ENCODE results near the gene RARA.
A peak's percentile ranks its signal among the peaks of the same experiment; 100 is the strongest.

Gene RARA

DNA sequence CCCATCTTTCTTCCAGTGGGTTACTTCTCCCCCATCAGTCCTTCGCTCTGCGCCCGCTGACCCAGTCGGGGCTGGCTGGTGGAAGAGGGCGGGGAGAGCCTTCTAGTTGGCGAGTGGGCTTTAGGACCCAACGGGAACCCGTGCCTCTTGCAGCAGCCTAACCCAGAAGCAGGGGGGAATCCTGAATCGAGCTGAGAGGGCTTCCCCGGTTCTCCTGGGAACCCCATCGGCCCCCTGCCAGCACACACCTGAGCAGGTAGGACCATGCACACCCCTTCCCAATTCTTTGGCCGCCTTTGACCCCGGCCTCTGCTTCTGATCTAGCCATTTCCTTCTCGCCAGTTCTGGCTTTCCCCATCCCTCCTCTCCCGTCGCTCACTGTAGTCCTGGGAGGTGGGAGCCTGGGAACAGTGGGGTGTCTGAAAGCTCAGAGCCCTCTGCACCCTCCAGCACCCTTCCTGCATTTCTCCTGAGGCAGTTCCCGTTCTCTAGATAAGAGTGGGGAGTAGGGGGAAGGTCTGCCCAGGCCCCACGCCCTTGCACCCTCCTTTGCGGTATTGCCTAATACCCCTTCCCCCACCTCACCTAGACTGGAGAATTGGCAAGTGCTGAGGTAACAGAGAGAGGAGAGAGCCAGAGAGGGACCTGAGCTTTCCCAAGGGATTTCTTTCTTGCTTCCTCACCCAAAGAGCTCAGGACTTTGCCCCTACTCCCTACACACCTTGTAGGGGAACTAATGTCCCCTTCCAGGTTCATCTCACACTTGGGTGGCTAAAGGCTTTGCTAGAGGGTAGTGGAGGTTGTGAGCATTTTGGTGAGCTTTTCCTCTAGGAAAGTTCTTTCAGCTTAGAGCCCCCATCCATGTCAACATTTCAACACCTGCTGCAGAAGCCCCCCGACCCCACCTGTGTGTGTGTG lies at the start of gene RARA:
TSS of gene RARA (plus strand) at position 150 of the 918 bp plus-strand sequence. CDS start 22,039 bp downstream, outside the sequence.
- no peak for DNase-seq (ENCODE audit: low read depth in 2 of 2)

DNA sequence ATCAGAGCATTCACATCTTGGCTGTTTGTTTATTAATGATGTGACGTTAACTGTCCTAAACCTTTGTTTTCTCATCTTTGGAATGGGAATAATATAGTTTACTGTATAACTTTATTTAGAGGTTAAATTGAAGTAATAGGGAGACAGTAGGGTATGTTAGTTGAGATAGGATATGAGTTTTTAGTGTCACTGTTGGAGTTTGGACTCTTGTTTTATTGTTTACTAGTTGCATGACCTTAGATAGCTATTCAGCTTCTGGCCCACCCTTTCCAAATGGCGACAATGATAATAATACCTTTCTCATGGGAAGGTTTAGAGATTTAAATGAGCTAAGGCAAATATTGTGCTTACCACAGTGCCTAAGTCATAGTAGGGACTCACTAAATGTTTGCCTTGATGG lies 49.5 kb upstream of the RARA start:
- DNase-seq (ENCODE audit: low read depth in 2 of 2), result no peak

DNA sequence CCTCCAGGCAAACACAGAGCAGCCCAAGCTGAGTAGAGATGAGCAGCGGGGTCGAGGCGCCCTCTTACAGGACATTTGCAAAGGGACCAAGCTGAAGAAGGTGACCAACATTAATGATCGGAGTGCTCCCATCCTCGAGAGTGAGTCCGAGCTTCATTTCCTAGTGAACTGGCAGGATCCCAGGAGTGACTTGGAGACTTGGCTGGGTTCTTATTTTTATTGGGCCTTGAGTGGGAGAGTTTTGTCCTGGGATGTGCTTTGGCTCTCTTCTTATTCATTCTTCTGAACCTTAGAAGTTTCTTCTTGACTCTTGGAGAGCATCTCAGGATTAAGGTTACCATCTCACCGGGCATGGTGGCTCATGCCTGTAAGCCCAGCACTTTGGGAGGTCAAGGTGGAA lies 48.5 kb upstream of the RARA start:
- DNase-seq (ENCODE audit: low read depth in 2 of 2), result no peak

DNA sequence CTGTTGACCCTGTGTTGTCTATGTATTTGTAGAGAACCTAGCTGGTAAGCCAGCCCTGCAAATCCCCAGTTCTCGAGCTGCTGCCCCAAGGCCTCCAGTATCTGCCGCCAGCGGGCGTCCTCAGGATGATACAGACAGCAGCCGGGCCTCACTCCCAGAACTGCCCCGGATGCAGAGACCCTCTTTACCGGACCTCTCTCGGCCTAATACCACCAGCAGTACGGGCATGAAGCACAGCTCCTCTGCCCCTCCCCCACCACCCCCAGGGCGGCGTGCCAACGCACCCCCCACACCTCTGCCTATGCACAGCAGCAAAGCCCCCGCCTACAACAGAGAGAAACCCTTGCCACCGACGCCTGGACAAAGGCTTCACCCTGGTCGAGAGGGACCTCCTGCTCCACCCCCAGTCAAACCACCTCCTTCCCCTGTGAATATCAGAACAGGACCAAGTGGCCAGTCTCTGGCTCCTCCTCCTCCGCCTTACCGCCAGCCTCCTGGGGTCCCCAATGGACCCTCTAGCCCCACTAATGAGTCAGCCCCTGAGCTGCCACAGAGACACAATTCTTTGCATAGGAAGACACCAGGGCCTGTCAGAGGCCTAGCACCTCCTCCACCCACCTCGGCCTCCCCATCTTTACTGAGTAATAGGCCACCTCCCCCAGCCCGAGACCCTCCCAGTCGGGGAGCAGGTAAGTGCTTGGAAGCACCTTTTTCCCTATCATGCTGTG lies 44.4 kb upstream of the RARA start:
- DNase-seq (ENCODE audit: low read depth in 2 of 2), result no peak

DNA sequence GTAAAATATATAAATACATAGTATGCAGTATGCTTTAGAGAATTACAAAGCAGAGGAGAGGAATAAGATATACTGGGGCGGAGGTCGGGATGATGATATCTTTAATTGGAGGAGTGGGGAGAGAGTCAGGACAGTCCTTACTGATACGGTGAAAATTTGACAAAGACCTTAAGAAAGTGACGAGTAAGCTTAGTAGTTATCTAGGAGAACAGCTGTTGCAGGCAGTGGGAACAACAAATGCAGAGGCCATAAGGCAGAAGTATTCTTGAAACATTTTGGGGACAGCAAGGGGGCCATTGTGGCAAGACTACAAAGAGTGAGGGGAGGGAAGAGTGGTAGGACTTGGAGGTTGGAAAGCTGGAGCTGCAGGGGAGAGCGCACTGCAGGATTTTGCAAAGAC lies 43.6 kb upstream of the RARA start:
- no peak for DNase-seq (ENCODE audit: low read depth in 2 of 2)

DNA sequence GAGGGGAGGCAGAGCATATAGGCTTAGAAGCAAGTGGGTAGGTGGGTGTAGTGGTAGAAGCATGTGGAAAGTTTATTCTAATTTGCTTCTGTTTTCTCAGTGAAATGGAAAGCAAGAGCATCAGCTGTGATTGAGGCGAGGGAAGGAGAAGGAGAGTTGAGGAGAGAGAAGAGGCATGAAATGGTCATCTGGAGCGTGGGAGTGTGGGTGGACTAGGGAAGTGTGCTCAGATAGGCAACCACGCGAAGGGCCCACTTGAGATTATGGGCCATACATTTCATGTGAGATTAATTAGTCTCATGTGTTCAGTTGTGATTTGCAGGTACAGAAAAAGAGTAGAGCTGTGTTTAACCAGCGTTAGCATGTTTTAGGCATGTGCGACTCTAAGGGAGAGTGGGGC lies 42.1 kb upstream of the RARA start:
- DNase-seq (ENCODE audit: low read depth in 2 of 2), result no peak

DNA sequence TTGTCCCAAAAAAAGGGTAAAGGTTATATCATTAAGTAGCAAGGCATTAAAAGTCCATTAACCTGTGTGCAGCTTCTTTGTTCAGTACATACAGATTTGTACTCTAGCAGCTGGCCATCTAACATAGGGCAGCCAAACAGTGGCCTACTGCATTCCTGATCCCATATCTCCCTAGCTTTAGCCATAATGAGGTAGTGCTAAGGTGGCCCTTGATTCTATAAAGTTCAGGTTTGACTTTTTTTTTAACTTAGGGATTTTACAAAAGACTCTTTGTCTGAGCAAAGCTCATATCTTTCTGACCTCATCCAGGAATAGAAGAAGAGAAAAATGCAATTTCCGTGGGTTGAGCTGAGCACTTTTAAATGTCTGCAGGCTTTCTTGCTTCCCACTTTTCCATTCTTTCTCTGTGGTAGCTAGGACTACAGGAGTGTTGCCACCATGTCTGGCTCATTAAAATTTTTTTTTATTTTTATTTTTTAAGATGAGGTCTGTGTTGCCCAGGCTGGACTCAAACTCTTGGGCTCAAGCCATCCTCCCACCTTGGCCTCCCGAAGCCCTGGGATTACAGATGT lies 40.8 kb upstream of the RARA start:
- DNase-seq (ENCODE audit: low read depth in 2 of 2), result no peak

DNA sequence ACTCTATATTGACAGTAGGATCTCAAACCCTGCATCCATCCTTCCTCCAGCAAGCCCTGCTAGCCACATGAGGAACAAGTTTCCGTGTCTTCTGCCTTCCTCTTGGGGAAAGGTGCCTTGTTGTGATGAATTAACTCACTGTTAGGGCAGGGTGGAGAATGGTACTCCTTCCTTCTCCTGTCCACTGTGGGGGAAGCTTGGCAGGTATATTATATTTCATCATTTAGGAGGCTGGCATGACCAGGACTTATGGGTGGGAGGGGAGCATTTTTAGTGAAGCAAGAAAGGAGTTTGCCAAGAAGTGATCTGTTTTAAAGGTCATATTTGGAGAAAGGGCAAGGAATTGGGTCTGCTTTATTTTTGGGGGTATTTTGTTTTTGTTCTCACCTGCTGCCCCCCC lies 30.6 kb upstream of the RARA start:
- DNase-seq (ENCODE audit: low read depth in 2 of 2), result no peak

DNA sequence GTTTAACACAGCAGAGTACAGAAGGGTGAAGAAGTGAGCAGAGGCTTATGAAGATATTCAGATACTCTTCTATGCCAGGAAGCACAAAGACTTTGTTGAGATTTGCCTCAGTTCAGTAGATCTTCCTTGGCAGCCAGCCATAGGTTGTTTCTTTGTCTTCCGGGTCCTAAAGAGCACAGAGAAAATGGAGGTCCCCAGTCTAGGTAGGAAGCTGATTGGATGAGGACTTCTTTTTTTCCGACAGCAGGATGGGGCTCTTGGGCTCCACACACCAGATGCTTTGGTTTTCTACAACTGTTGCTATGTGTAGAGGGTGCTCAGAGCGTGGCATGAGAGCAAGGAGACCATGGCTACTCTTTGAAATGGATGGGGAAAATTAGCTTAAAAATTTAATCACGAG lies 29.6 kb upstream of the RARA start:
- DNase-seq (ENCODE audit: low read depth in 2 of 2), result no peak

DNA sequence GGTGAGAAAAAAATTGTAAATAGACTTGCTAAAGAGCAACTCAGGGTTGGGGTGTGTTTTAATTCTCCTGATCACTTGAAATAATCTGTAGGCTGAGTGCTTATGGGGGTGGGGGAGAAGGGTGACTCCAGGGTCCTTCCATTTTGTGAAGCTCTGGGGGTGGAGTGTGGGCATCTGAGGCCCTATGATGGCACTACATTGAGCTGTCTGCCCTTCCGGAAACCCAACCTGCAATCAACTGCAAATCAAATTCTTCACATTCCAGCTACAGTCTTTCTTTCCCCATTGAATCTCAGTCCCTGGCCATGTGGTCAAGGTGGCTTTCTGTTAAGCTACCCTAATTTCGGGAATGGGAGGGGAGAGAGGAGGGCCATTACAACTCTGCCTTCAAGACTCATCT lies 27.3 kb upstream of the RARA start:
- no peak for DNase-seq (ENCODE audit: low read depth in 2 of 2)

DNA sequence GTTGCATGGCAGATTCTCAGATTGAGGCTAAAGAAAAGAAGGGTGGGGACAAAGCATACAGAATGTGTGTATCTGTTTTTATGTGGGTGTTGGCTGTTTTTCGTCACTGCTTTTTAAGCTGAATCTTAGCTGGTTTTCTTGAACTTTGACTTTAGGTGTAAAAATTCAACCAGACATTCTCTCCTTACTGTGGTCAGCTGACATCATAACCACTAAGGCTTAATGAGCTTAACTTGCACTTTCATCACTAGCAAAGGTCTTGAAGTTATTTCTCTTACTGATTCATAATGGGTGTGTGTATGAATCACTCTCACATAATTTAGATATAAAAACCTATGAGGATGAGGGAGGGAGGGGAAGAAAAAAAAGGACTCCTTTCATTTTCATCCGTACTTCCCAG lies 25.3 kb upstream of the RARA start:
- DNase-seq (ENCODE audit: low read depth in 2 of 2), result no peak

DNA sequence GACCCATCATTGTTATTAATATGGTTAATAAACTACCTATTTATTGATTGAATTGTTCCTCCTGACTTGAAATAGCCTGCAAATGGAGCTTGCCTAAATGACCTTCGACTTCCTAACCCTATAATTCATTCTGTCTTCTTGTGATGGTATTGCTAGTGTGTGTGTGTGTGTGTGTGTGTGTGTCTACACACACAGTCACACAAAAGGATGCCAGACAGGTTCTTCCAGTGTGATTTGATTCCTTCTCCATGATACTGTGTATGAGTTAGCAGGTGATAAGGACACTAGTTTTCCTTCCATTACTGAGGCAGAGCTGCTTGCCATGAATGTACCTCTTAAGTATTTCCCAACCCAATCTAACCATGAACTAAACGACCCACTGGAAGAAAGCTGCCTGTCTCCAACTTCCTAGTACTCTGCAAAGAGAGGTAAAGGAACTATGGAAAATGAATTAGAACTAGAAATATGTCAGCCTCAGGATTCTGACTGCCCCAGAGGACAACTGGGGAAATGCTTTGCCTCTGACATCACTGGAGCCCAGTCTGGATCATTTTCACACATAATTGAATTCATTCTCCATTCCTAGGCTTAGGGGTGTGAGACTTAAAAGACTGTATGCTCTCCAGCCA lies 24.8 kb upstream of the RARA start:
- DNase-seq (ENCODE audit: low read depth in 2 of 2), result no peak

DNA sequence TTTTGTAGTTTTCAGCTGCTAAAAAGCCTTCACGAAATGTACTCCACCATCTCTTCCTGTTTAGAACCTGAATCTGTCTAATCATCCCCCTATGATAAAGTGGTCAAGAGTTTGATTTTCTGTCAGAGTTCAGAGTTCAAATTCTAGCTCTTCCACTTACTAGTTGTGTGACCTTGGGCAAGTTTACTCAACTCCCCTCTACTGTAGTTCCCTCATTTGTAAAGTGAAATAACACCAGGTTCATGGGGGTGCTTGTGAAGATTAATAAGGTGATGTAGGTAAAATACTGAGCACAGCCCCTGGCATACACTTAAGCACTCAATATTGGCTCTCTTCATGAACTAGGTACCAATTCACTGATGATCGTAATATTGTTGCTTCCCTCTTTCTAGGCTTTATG lies 22.5 kb upstream of the RARA start:
- DNase-seq (ENCODE audit: low read depth in 2 of 2), result no peak

DNA sequence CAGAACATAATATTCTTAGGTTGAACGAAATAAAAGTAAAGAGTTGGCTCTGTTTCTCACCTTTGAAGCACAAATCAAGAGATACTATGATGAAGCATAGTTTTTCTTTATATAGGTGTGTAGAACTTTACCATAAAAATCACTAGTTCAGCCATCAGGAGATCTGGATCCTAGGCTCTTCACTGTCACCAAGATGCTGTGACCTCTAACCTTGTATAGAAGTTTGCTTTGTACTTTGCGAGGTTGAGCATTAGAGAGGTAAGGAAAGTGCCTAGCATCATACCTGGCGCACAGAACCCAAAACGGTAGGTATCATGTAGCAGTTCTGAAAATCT lies 21.9 kb upstream of the RARA start:
- no peak for DNase-seq (ENCODE audit: low read depth in 2 of 2)

DNA sequence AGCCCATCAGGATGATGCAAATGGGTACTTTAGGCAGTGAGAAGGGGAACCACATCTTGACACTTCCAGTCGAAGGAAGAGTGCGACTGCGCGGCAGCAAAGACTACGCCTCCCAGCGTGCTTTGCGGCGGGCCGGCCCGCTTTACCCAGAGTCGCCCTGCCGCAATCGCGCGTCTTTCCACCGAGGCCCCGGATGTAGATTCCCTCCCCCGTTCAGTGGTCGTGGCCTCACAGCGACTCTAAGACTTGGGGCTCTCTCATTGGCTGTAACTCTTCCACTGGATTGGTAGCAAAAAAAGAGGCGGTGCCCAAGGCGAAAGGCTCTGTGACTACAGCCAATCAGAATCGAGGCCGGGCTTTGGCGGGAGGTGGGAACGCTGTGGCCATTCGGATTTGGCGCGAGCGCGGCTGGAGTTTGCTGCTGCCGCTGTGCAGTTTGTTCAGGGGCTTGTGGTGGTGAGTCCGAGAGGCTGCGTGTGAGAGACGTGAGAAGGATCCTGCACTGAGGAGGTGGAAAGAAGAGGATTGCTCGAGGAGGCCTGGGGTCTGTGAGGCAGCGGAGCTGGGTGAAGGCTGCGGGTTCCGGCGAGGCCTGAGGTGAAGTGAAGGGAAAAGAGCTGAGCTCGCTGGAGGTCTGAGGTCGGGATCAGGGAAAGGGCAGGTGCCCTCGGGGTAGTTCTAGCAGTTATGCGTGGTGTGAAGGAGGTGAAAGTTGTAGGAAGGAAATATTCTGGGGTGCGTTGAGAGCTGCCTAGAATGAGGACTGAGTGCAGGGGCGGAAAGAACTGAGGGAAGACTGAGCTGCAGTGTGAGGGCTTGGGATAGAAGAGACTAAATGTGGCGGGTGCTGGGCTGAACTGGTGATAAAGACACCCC lies 21.2 kb upstream of the RARA start, which contains the start of gene CDC6:
TSS of gene CDC6 (plus strand) at position 386 of the 876 bp plus-strand sequence. CDS start 1,542 bp downstream, outside the sequence.
- DNase-seq (ENCODE audit: low read depth in 2 of 2), result peak; percentile 96 to 97

DNA sequence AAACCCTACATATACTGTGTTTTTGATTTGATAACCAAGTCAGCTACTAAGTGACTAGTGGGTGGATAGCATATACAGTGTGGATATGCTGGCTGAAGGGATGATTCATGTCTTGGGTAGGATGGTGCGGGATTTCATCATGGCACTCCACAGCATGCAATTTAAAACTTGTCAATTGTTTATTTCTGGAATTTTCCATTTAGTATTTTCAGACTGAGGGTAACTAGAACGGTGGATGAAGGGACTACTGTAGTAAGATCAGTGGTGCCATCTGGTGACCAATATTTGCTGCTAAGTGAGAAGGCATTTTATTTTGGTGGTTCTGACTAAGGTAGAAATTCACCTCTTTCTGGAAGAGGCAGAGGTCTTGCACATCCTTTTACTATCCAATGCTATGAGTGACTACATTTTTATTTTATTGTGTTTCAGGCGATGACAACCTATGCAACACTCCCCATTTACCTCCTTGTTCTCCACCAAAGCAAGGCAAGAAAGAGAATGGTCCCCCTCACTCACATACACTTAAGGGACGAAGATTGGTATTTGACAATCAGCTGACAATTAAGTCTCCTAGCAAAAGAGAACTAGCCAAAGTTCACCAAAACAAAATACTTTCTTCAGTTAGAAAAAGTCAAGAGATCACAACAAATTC lies 18.2 kb upstream of the RARA start:
- no peak for DNase-seq (ENCODE audit: low read depth in 2 of 2)

DNA sequence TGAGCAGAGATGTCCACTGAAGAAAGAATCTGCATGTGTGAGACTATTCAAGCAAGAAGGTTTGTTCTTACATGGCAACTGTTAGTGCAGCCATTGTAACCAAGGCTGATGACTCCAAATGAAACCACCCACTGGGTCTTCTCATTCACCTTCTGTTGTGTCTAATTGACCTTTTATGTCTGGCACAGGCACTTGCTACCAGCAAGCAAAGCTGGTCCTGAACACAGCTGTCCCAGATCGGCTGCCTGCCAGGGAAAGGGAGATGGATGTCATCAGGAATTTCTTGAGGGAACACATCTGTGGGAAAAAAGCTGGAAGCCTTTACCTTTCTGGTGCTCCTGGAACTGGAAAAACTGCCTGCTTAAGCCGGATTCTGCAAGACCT lies 17.7 kb upstream of the RARA start:
- DNase-seq (ENCODE audit: low read depth in 2 of 2), result no peak

DNA sequence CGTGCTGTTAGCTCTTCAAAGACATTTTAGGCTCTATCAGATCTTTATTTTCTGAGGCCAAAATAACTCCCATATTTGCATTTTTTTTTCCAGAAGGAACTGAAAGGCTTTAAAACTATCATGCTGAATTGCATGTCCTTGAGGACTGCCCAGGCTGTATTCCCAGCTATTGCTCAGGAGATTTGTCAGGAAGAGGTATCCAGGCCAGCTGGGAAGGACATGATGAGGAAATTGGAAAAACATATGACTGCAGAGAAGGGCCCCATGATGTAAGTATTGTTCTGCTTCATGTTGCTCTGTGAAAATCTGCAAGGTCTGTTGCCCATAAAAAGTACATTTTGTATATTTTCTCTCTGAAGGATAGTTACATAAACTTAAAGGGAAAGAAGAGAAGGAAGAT lies 15.6 kb upstream of the RARA start:
- no peak for DNase-seq (ENCODE audit: low read depth in 2 of 2)

DNA sequence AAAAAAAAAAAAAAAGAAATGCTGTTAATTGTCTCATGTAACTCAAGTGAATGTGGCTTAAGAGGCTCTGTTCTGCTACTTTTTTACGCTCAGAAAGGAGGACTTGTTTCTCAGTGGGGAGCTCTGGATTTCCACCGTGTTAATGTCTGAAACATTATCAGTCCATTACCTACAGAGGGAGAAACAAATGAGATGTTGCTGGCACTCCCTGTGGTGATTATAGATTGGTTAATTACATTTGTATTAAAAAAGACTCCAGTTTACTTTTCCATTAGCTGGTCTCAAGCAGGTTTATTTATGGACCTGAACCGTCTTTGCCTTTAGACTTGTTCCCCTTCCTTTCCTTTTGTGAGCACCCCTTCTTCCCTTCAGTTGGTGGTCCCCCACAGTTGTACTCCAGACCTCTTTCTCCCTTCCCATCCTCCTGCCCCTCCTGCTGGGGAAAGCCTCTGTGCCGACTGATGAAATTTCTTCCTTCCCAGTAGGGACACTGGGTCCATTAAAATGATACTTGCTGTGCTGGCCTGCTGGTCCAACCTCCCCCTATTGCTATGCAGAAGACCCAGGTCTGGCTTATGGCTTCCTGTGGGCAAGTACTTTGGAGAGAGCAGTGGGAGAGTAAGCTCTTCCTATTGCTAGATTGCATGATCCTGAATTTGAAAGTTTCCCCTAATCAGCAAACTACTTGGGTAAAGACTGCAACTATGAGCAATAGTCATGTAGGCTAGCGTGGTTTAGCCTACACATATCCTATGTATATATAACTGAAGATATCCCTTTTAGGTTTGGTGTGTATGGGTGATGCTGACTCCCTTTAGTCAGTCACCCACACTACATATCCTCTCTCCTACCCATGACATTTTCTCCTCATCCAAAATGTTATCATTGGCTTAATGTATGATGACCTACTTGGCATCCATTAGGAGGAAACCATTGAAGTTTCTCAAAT lies 13.2 kb upstream of the RARA start:
- no peak for DNase-seq (ENCODE audit: low read depth in 2 of 2)

DNA sequence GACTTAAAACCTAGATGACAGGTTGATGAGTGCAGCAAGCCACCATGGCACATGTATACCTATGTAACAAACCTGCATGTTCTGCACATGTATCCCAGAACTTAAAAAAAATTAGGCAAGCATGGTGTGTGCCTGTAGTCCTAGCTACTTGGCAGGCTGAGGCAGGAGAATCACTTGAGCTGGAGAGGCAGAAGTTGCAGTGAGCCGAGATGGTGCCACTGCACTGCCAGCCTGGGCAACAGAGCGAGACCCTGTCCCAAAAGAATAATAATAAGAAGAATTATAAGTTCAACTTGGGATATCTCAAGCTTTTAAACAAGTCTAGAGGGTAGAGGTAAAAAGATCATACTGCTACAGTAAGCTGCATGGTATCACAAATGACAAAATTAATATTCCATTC lies 11.5 kb upstream of the RARA start:
- DNase-seq (ENCODE audit: low read depth in 2 of 2), result no peak
